Subcutaneous adipose tissue (tissue), 4 donors: ENCODE data around the gene KLHL12. TPM values are rescaled to one million over a fixed set of nuclear protein-coding genes. Genes with fewer than 3 reads are reported as not detected.

Source experiments
- total RNA-seq, 4 donors: library from RNA; depleted of rRNA; stranded (reverse); fragments of >200 nt; gene quantifications; one replicate each; pipeline ENCODE4 v1.1.0, GENCODE V29; 2016
- TF ChIP-seq, protein P1 (sequence below): fragments of 450-650 bp; IDR thresholded peaks from one replicate; pipeline ENCODE4 v1.5.1; 2016; ENCODE audit warnings: low read depth, mild to moderate bottlenecking, control low read depth, antibody characterized with exemption, moderate library complexity

Gene KLHL12
- total RNA-seq, 4 donors from 2014 or later: 18.1 to 25.3 (median 22.2) TPM

DNA sequence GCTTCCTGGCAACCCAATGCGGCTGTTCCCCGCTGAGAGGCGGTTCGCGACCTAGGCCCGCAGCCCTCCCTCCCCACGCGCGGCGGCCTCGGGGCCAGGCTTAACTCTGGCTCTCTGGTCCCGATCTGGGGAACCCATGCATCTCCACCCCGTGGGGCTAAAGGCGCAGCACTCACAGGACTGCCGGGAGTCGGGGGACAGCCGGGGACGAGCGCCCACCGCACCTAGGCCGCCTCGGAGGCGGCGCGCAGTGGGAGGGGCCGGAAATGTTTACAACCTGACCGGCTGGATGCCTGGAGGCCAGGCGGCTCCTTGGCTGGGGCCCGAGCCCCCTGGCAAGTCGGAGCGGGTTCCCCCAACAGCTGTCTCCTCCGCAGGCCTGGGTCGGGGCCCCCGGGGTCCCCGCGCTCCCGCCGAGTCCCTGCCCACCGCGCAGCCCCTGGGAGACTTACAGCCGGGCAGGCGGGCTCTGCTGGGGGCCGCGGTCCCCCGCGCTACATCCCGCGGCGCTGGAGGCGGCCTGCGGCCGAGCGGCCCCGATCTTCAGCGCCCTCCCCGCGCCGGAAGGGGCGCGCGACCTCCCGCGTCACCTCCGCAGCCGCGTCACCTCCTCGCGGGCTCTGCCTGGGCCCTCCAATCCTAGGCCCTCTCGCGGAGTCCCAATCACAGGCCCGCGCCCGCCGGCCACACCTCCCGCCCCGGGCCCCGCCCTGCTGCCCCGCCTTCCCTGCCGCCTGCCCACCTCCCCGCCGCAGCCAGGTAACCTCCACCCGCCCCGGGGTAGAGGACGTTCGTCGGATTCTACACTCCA, 30.9 kb upstream of the KLHL12 start, which contains the start of gene ADIPOR1:
ADIPOR1 (minus strand) TSS at position 580 of the 811 bp plus-strand sequence. CDS start 7,242 bp downstream, outside the sequence.
- TF ChIP-seq, protein P1, sequence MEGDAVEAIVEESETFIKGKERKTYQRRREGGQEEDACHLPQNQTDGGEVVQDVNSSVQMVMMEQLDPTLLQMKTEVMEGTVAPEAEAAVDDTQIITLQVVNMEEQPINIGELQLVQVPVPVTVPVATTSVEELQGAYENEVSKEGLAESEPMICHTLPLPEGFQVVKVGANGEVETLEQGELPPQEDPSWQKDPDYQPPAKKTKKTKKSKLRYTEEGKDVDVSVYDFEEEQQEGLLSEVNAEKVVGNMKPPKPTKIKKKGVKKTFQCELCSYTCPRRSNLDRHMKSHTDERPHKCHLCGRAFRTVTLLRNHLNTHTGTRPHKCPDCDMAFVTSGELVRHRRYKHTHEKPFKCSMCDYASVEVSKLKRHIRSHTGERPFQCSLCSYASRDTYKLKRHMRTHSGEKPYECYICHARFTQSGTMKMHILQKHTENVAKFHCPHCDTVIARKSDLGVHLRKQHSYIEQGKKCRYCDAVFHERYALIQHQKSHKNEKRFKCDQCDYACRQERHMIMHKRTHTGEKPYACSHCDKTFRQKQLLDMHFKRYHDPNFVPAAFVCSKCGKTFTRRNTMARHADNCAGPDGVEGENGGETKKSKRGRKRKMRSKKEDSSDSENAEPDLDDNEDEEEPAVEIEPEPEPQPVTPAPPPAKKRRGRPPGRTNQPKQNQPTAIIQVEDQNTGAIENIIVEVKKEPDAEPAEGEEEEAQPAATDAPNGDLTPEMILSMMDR: no peak

- TF ChIP-seq, protein P1: no peak
These were observed 29.9 kb upstream of the KLHL12 start for GRCh38 chr1:202956969-202957368.

GRCh38 chr1:202954057-202954745, 27.2 kb upstream of the KLHL12 start:
- TF ChIP-seq, protein P1: no peak

DNA sequence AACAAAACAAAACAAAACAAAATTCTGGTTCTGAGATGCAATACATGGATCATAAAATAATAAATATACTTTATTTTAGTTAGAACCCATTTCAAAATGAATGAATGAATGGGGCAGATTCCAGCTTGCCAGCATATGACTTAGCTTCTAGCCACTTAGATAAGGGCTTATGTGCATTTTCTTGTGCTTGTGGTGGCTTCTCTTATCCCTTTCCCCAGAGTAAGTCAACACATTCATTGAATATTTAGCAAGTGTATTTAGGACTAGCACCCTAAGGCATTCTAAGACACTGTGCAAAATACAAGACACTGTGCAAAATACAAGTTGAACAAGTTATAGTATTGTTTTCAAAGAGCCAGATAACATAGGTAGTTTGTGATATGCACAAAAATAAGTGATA, 26.4 kb upstream of the KLHL12 start:
- TF ChIP-seq, protein P1: no peak

GRCh38 chr1:202952818-202953217, 25.8 kb upstream of the KLHL12 start:
- TF ChIP-seq, protein P1: no peak

GRCh38 chr1:202952099-202952498, 25.1 kb upstream of the KLHL12 start:
- TF ChIP-seq, protein P1: no peak

DNA sequence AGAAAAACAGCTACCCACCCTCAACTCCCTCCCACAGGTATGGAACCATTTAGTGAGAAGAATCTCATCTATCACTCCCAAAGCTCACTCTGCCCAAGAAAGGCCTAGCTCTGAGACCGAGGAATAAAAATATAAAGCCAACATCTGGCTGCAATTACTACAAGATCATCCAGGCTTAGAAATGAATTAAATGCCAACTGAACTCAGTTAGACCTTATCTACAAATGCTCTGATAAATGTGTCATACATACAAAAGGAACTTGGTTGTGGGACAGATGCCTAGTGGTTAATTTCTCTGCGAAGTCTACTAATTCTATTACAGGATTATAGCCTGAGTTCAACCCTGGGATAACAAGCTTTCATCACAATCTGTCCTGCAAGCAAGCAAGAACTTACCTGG, 24.4 kb upstream of the KLHL12 start:
- TF ChIP-seq, protein P1: no peak
